Duodenal mucosa (tissue), 2 donors: ENCODE results near the gene RNLS.

Experiments used
- H3K27ac ChIP-seq: one replicate; pipeline ENCODE4 v1.7.0; 2013; ENCODE audit warnings: low read depth, low read length
- H3K27me3 ChIP-seq, 2 donors: one replicate each; pipeline ENCODE4 v1.7.0; 2013; ENCODE audit warnings: low read length in 2 of 2, control low read depth in 1 of 2; ENCODE audit not compliant: insufficient read depth in 2 of 2, control insufficient read depth in 1 of 2
- H3K36me3 ChIP-seq, 2 donors: one replicate each; pipeline ENCODE4 v1.7.0; 2013; ENCODE audit warnings: low read length in 2 of 2, control low read depth in 1 of 2; ENCODE audit not compliant: insufficient read depth in 2 of 2, control insufficient read depth in 1 of 2
- H3K4me1 ChIP-seq, 2 donors: one replicate each; pipeline ENCODE4 v1.7.0; 2013; ENCODE audit warnings: low read length in 2 of 2, control low read depth in 1 of 2; ENCODE audit not compliant: insufficient read depth in 2 of 2, control insufficient read depth in 1 of 2
- H3K4me3 ChIP-seq, 2 donors: one replicate each; pipeline ENCODE4 v1.7.0; 2013; ENCODE audit warnings: low read length in 2 of 2, low read depth in 1 of 2
- H3K9ac ChIP-seq, 2 donors: one replicate each; pipeline ENCODE4 v1.7.0; 2013; ENCODE audit warnings: low read length in 2 of 2, low read depth in 1 of 2
- H3K9me3 ChIP-seq, 2 donors: one replicate each; pipeline ENCODE4 v1.7.0; 2013; ENCODE audit warnings: low read length in 2 of 2, control low read depth in 1 of 2; ENCODE audit not compliant: control insufficient read depth in 1 of 2

The RNLS gene

GRCh38 chr10:88555190-88555908, 27.8 kb downstream of the RNLS start:
- Histone ChIP-seq H3K4me1 (no peaks in the 10 kb centered on the region), H3K36me3 (no peaks in the 10 kb centered on the region), H3K9ac (no peak overlapping the region), H3K9me3 (no peaks in the 10 kb centered on the region), H3K4me3 (no peak overlapping the region), H3K27me3 (no peaks in the 10 kb centered on the region), H3K27ac (no peak overlapping the region)

- no peak overlapping the region for H3K4me3 ChIP-seq
- no peaks in the 10 kb centered on the region for H3K36me3 ChIP-seq
- no peaks in the 10 kb centered on the region for H3K4me1 ChIP-seq
- no peaks in the 10 kb centered on the region for H3K9me3 ChIP-seq
- H3K9ac ChIP-seq, result no peak overlapping the region
- H3K27me3 ChIP-seq, result no peaks in the 10 kb centered on the region
- no peak overlapping the region for H3K27ac ChIP-seq
These were observed 29.9 kb downstream of the RNLS start for GRCh38 chr10:88553116-88553752.

- Histone ChIP-seq H3K9ac (no peak overlapping the region), H3K27ac (no peak overlapping the region), H3K4me3 (no peak overlapping the region), H3K4me1 (no peaks in the 10 kb centered on the region), H3K27me3 (no peaks in the 10 kb centered on the region), H3K36me3 (no peaks in the 10 kb centered on the region), H3K9me3 (no peaks in the 10 kb centered on the region)
These were observed 31.9 kb downstream of the RNLS start for GRCh38 chr10:88551246-88551645.

- Histone ChIP-seq H3K9me3 (no peaks in the 10 kb centered on the region), H3K36me3 (no peaks in the 10 kb centered on the region), H3K27ac (no peak overlapping the region), H3K9ac (no peak overlapping the region), H3K27me3 (no peaks in the 10 kb centered on the region), H3K4me1 (no peaks in the 10 kb centered on the region), H3K4me3 (no peak overlapping the region)
These were observed 36.6 kb downstream of the RNLS start for GRCh38 chr10:88546497-88546896.

- no peak overlapping the region for H3K27ac ChIP-seq
- H3K27me3 ChIP-seq, result no peaks in the 10 kb centered on the region
- H3K9me3 ChIP-seq, result no peaks in the 10 kb centered on the region
- no peak overlapping the region for H3K9ac ChIP-seq
- H3K4me1 ChIP-seq, result no peaks in the 10 kb centered on the region
- H3K4me3 ChIP-seq, result no peak overlapping the region
- no peaks in the 10 kb centered on the region for H3K36me3 ChIP-seq
These were observed 37.8 kb downstream of the RNLS start for GRCh38 chr10:88545359-88545758.

- Histone ChIP-seq H3K4me3 (no peak overlapping the region), H3K27me3 (no peaks in the 10 kb centered on the region), H3K9me3 (no peaks in the 10 kb centered on the region), H3K27ac (no peak overlapping the region), H3K9ac (no peak overlapping the region), H3K36me3 (no peaks in the 10 kb centered on the region), H3K4me1 (no peaks in the 10 kb centered on the region)
These were observed 38.8 kb downstream of the RNLS start for GRCh38 chr10:88544140-88544870.

- H3K27me3 ChIP-seq, result no peaks in the 10 kb centered on the region
- no peak overlapping the region for H3K4me3 ChIP-seq
- H3K4me1 ChIP-seq, result no peaks in the 10 kb centered on the region
- H3K36me3 ChIP-seq, result no peaks in the 10 kb centered on the region
- H3K9ac ChIP-seq, result no peak overlapping the region
- no peak overlapping the region for H3K27ac ChIP-seq
- no peaks in the 10 kb centered on the region for H3K9me3 ChIP-seq
These were observed 40.6 kb downstream of the RNLS start for GRCh38 chr10:88542522-88542921.

- H3K27ac ChIP-seq, result no peak overlapping the region
- no peaks in the 10 kb centered on the region for H3K36me3 ChIP-seq
- H3K9me3 ChIP-seq, result no peaks in the 10 kb centered on the region
- H3K27me3 ChIP-seq, result no peaks in the 10 kb centered on the region
- no peaks in the 10 kb centered on the region for H3K4me1 ChIP-seq
- H3K9ac ChIP-seq, result no peak overlapping the region
- no peak overlapping the region for H3K4me3 ChIP-seq
These were observed 41.9 kb downstream of the RNLS start for GRCh38 chr10:88541116-88541626.

GRCh38 chr10:88540351-88540750, 42.8 kb downstream of the RNLS start:
- no peak overlapping the region for H3K27ac ChIP-seq

GRCh38 chr10:88538048-88538447, 45.1 kb downstream of the RNLS start:
- no peak overlapping the region for H3K27ac ChIP-seq
- no peaks in the 10 kb centered on the region for H3K36me3 ChIP-seq
- no peaks in the 10 kb centered on the region for H3K9me3 ChIP-seq
- H3K4me1 ChIP-seq, result no peaks in the 10 kb centered on the region
- H3K4me3 ChIP-seq, result no peak overlapping the region
- no peaks in the 10 kb centered on the region for H3K27me3 ChIP-seq
- H3K9ac ChIP-seq, result no peak overlapping the region

More at GRCh38 chr10:88540351-88540750, 42.8 kb downstream of the RNLS start:
- no peaks in the 10 kb centered on the region for H3K36me3 ChIP-seq
- no peaks in the 10 kb centered on the region for H3K27me3 ChIP-seq
- no peak overlapping the region for H3K9ac ChIP-seq
- no peak overlapping the region for H3K4me3 ChIP-seq
- no peaks in the 10 kb centered on the region for H3K9me3 ChIP-seq
- H3K4me1 ChIP-seq, result no peaks in the 10 kb centered on the region
